Peyer's patch (tissue), 4 donors: ENCODE measurements around the gene ABCA10.

Source experiments
- CTCF ChIP-seq, 6 experiments: fragments of 450-650 bp in 4 of 6; fragments of 200-600 bp in 2 of 6; sonication (generic) in 1 of 6; IDR thresholded peaks; one replicate each; pipeline ENCODE4 v1.5.1; 2017 to 2019; ENCODE audit warnings: antibody characterized with exemption in 6 of 6, mild to moderate bottlenecking in 3 of 6, moderate library complexity in 1 of 6
- POLR2A ChIP-seq, 2 donors: fragments of 450-650 bp; IDR thresholded peaks; one replicate each; pipeline ENCODE4 v1.5.1; 2017; ENCODE audit warnings: antibody characterized with exemption in 2 of 2, mild to moderate bottlenecking in 2 of 2, moderate library complexity in 2 of 2

GRCh38 chr17:69218986-69219385, 9.6 kb downstream of the ABCA10 start:
- TF ChIP-seq CTCF (IDR thresholded peaks at IDR 0.05) (no peak), POLR2A (IDR thresholded peaks at IDR 0.05) (no peak)
